OCI-LY7 (cell line): ENCODE results near the gene MIEN1. TPM values are rescaled to one million over a fixed set of nuclear protein-coding genes. Genes with fewer than 3 reads are reported as not detected.

Experiments used
- BruUV-seq: library from RNA; stranded (reverse); fragments of 400-500 nt; replicated peaks from 2 replicates; lab custom pipeline; 2021; lab: Mats Ljungman, UMichigan
- CTCF ChIA-PET: fragments of 300-600 bp; sonication (Branson Sonifier 250); formaldehyde crosslinking; loops from one replicate; lab custom pipeline; 2022; ENCODE audit warnings: antibody characterized with exemption; ENCODE audit not compliant: unreplicated experiment; lab: Charles Lee
- POLR2A ChIA-PET: fragments of 300-600 bp; sonication (Branson Sonifier 250); formaldehyde crosslinking; loops from one replicate; lab custom pipeline; 2022; ENCODE audit warnings: antibody characterized with exemption; lab: Charles Lee
- DNase-seq: peaks from one replicate; pipeline ENCODE4 v3.0.0-alpha.2; 2015; ENCODE audit warnings: low spot score
- H2AFZ ChIP-seq: fragments of 200-600 bp; sonication (generic), shearing (Covaris generic); 2 replicates; pipeline ENCODE4 v1.6.1; 2014; ENCODE audit warnings: mild to moderate bottlenecking, antibody characterized with exemption, low read length, moderate library complexity
- H3K27ac ChIP-seq: fragments of 200-600 bp; sonication (generic); 2 replicates; pipeline ENCODE4 v1.5.1; 2014; ENCODE audit warnings: mixed run types, low read depth, mild to moderate bottlenecking, moderate library complexity, low read length, inconsistent platforms; ENCODE audit not compliant: poor library complexity, severe bottlenecking
- H3K36me3 ChIP-seq: fragments of 200-600 bp; sonication (generic); 2 replicates; pipeline ENCODE4 v1.6.1; 2014; ENCODE audit warnings: mild to moderate bottlenecking, antibody characterized with exemption, low read length, moderate library complexity, mixed read lengths; ENCODE audit not compliant: insufficient read depth
- H3K4me1 ChIP-seq: fragments of 200-600 bp; sonication (generic); 2 replicates; pipeline ENCODE4 v1.5.1; 2014; ENCODE audit warnings: mild to moderate bottlenecking, low read length; ENCODE audit not compliant: insufficient read depth, poor library complexity, severe bottlenecking
- H3K4me2 ChIP-seq: fragments of 200-600 bp; sonication (generic); 2 replicates; pipeline ENCODE4 v1.6.1; 2014; ENCODE audit warnings: mild to moderate bottlenecking, low read length
- H3K4me3 ChIP-seq: fragments of 200-600 bp; sonication (generic); 2 replicates; pipeline ENCODE4 v1.5.1; 2014; ENCODE audit warnings: mild to moderate bottlenecking, low read depth, low read length; ENCODE audit not compliant: poor library complexity, severe bottlenecking
- H3K79me2 ChIP-seq: fragments of 200-600 bp; sonication (generic); 2 replicates; pipeline ENCODE4 v1.6.1; 2016; ENCODE audit warnings: low read depth, mild to moderate bottlenecking, low read length, moderate library complexity, mixed read lengths; ENCODE audit not compliant: insufficient read depth
- H3K9me2 ChIP-seq: fragments of 200-600 bp; sonication (generic); 2 replicates; pipeline ENCODE4 v1.6.1; 2016; ENCODE audit warnings: mild to moderate bottlenecking, low read length, mixed read lengths; ENCODE audit not compliant: insufficient read depth
- H3K9me3 ChIP-seq: fragments of 200-600 bp; sonication (generic); 2 replicates; pipeline ENCODE4 v1.6.1; 2014; ENCODE audit warnings: mild to moderate bottlenecking, mixed run types, low read length, mixed read lengths
- H4K20me1 ChIP-seq: fragments of 200-600 bp; sonication (generic); 2 replicates; pipeline ENCODE4 v1.6.1; 2014; ENCODE audit warnings: mild to moderate bottlenecking, antibody characterized with exemption, low read length, moderate library complexity, mixed read lengths; ENCODE audit not compliant: insufficient read depth
- EZH2phosphoT487 ChIP-seq: fragments of 200-600 bp; sonication (generic); IDR thresholded peaks from 2 replicates; pipeline ENCODE4 v1.6.1; 2018; ENCODE audit warnings: low read depth, borderline replicate concordance, mild to moderate bottlenecking, mixed run types, antibody characterized with exemption, low read length, moderate library complexity, mixed read lengths
- intact Hi-C: fragments of 100-400 bp; cut with micrococcal nuclease; formaldehyde crosslinking; loops from one replicate; pipeline ENCODE4 v1.10.0; 2022; ENCODE audit not compliant: unreplicated experiment
- total RNA-seq, 2 experiments: library from RNA; depleted of rRNA in 1 of 2; stranded (reverse); fragments of >200 nt in 1 of 2; shearing (Covaris generic) in 1 of 2; gene quantifications; 2 replicates each; pipeline ENCODE4 v1.2.3, GENCODE V29; 2014 to 2022
- TF ChIP-seq, protein P1 (sequence below): fragments of 200-600 bp; sonication (generic); conservative IDR thresholded peaks from 2 replicates; pipeline ENCODE4 v1.5.1; 2014; ENCODE audit warnings: mild to moderate bottlenecking, antibody characterized with exemption, low read length, moderate library complexity, mixed read lengths

Gene MIEN1
- total RNA-seq, 2 experiments from 2014 or later: 55.4 to 89.9 TPM

DNA sequence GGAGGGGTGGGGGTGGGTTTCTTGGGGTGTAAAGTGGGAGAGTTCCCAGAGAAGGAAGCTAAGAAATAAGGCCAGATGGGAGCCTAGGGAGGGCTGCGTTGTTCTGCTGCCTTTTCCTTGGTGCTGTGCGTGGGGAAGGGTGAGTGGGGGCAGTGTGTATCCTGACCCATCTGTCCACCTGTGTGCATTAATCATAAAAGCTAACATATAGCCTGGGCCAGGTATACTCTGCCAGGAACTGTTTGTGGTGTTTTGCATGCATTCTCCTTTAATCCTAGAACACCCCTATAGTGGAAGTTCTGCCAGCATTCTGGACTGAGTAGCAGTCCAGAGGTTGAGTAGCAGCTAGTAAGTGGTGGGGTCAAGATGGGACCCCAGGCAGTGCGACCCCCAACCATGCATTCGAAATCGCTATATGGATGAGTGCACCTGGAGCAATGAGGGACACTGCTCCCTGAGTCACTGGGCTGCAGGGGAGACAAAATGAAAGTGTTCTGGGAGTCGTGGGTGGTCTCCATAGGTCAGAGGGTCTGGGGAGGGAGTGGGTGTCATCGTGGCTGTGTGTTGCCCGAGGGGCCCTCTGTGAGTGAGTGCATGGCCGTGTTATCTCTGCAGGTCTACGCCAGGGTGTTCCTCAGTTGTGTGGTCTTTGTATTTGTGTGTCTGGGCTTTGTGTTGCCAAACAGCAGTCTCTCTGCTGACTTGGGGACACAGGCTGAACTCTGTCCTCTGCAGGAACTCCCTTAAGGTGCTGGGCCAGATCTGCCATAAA is 29.1 kb downstream of the MIEN1 start:
- BruUV-seq: no TSS peak
- H2AFZ ChIP-seq: no peak overlapping the region
- POLR2A ChIA-PET: interaction anchor here (0.6 to 0.9 kb wide), 2 partner anchors 9 to 30 kb away, joined by 3 to 4 read pairs; no protein-coding TSS in a partner anchor
- H3K4me2 ChIP-seq: no peak overlapping the region
- H3K4me1 ChIP-seq: peaks cover 4% of the 10 kb centered on the region
- CTCF ChIA-PET: no interaction called here
- intact Hi-C loops: no loop called here
- no peak overlapping the region for H3K27ac ChIP-seq
- DNase-seq: no peak
- no peaks in the 10 kb centered on the region for H3K79me2 ChIP-seq
- H3K4me3 ChIP-seq: no peak overlapping the region
- H3K9me3 ChIP-seq: no peaks in the 10 kb centered on the region
- no peaks in the 10 kb centered on the region for H3K9me2 ChIP-seq
- TF ChIP-seq, protein P1, sequence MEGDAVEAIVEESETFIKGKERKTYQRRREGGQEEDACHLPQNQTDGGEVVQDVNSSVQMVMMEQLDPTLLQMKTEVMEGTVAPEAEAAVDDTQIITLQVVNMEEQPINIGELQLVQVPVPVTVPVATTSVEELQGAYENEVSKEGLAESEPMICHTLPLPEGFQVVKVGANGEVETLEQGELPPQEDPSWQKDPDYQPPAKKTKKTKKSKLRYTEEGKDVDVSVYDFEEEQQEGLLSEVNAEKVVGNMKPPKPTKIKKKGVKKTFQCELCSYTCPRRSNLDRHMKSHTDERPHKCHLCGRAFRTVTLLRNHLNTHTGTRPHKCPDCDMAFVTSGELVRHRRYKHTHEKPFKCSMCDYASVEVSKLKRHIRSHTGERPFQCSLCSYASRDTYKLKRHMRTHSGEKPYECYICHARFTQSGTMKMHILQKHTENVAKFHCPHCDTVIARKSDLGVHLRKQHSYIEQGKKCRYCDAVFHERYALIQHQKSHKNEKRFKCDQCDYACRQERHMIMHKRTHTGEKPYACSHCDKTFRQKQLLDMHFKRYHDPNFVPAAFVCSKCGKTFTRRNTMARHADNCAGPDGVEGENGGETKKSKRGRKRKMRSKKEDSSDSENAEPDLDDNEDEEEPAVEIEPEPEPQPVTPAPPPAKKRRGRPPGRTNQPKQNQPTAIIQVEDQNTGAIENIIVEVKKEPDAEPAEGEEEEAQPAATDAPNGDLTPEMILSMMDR: no peak
- no peak for TF ChIP-seq EZH2phosphoT487
- H3K36me3 ChIP-seq: no peaks in the 10 kb centered on the region
- H4K20me1 ChIP-seq: no peaks in the 10 kb centered on the region

DNA sequence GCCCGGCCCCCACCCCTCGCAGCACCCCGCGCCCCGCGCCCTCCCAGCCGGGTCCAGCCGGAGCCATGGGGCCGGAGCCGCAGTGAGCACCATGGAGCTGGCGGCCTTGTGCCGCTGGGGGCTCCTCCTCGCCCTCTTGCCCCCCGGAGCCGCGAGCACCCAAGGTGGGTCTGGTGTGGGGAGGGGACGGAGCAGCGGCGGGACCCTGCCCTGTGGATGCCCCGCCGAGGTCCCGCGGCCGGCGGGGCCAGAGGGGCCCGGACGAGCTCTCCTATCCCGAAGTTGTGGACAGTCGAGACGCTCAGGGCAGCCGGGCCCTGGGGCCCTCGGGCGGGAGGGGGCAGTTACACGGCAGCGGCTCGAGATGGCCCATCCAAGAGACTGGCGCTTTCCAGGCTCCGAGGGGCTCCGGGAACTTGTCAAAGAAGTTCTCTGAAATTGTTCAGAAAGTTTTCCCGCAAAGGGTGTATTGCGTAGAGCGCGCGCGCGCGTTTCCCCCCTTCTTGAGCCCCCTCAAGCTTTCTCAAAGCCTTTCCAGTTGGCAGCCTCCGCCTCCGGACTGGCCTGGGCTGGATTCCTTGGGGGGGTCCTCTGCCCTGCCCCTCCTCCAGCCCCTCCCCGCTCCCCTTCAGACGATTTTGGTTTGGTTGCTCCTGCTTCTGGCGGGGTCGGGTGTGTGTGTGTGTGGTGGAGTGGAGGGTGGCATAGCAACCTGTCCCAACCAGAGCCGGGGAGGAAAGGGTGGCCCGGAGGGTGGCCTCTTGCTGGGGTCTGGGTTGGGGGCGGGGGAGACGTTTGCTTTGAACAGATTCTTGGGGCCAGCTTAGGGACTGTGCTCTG is 30.0 kb downstream of the MIEN1 start:
- no peaks in the 10 kb centered on the region for H3K36me3 ChIP-seq
- H2AFZ ChIP-seq: no peak overlapping the region
- DNase-seq: no peak
- no TSS peak for BruUV-seq
- no peak for TF ChIP-seq EZH2phosphoT487
- TF ChIP-seq, protein P1: no peak
- peaks cover 4% of the 10 kb centered on the region for H3K4me1 ChIP-seq
- H3K79me2 ChIP-seq: no peaks in the 10 kb centered on the region
- H4K20me1 ChIP-seq: no peaks in the 10 kb centered on the region
- H3K4me2 ChIP-seq: no peak overlapping the region
- H3K27ac ChIP-seq: no peak overlapping the region
- H3K9me2 ChIP-seq: no peaks in the 10 kb centered on the region
- H3K4me3 ChIP-seq: no peak overlapping the region
- no peaks in the 10 kb centered on the region for H3K9me3 ChIP-seq
- intact Hi-C loops: no loop called here
- ChIA-PET POLR2A (interaction anchor here (0.9 kb wide), 1 partner anchor 10 kb away, joined by 3 read pairs; no protein-coding TSS in a partner anchor), CTCF (no interaction called here)
